K562 (cell line): ENCODE data around the gene PCSK6. TPM values are rescaled to one million over a fixed set of nuclear protein-coding genes. Genes with fewer than 3 reads are reported as not detected.

ENCODE experiments used
- CBFB ChIP-seq: sonication (generic); formaldehyde crosslinking; IDR thresholded peaks from 2 replicates; pipeline ENCODE4 v1.4.0; 2020; ENCODE audit warnings: mild to moderate bottlenecking, missing genetic modification reagents
- CUX1 ChIP-seq: fragments of 200-800 bp; sonication (Bioruptor generic); IDR thresholded peaks from 2 replicates; pipeline ENCODE4 v1.6.1; 2016; ENCODE audit warnings: missing genetic modification characterization, missing compliant biosample characterization
- EP400 ChIP-seq: fragments of 450-650 bp; IDR thresholded peaks from 2 replicates; pipeline ENCODE4 v1.6.1; 2017; ENCODE audit warnings: antibody characterized with exemption, mild to moderate bottlenecking, moderate library complexity
- FOXK1 ChIP-seq: sonication (generic); formaldehyde crosslinking; IDR thresholded peaks from 2 replicates; pipeline ENCODE4 v1.8.0; 2022; ENCODE audit warnings: missing genetic modification reagents, mild to moderate bottlenecking, borderline replicate concordance
- GTF2E2 ChIP-seq: fragments of 200-800 bp; sonication (Bioruptor generic); IDR thresholded peaks from 2 replicates; pipeline ENCODE4 v1.6.1; 2016; ENCODE audit warnings: missing genetic modification characterization, missing compliant biosample characterization
- ID3 ChIP-seq, 2 experiments: fragments of 250-450 bp in 1 of 2; fragments of 450-650 bp in 1 of 2; sonication (Bioruptor Pico) in 1 of 2; IDR thresholded peaks; 2 replicates each; pipeline versions ENCODE4 v1.6.1 to v1.8.0; 2016 to 2021; ENCODE audit warnings: mild to moderate bottlenecking in 2 of 2, moderate library complexity in 2 of 2, missing compliant biosample characterization in 1 of 2, missing genetic modification characterization in 1 of 2
- MEF2A ChIP-seq: IDR thresholded peaks from 2 replicates; pipeline ENCODE4 v1.6.1; 2011; ENCODE audit warnings: low read depth, mild to moderate bottlenecking, low read length, moderate library complexity; ENCODE audit not compliant: control insufficient read depth
- NELFE ChIP-seq: IDR thresholded peaks from 2 replicates; pipeline ENCODE4 v1.6.1; 2011; ENCODE audit warnings: mild to moderate bottlenecking; ENCODE audit not compliant: insufficient read depth, insufficient read length
- NEUROD1 ChIP-seq: fragments of 150-350 bp; IDR thresholded peaks from 2 replicates; pipeline ENCODE4 v1.6.1; 2014; ENCODE audit warnings: borderline replicate concordance, low read length, low read depth; ENCODE audit not compliant: partially characterized antibody
- NKRF ChIP-seq: fragments of 450-650 bp; IDR thresholded peaks from 2 replicates; pipeline ENCODE4 v1.6.1; 2016; ENCODE audit warnings: borderline replicate concordance
- NR2C2 ChIP-seq, 2 experiments: fragments of 200-800 bp in 1 of 2; sonication (Bioruptor generic) in 1 of 2; sonication (generic) in 1 of 2; formaldehyde crosslinking in 1 of 2; IDR thresholded peaks; 2 replicates each; pipeline versions ENCODE4 v1.6.1 to v1.8.0; 2016 to 2022; ENCODE audit warnings: mild to moderate bottlenecking in 1 of 2, missing compliant biosample characterization in 1 of 2, missing genetic modification characterization in 1 of 2, missing genetic modification reagents in 1 of 2
- OTX1 ChIP-seq: fragments of 450-650 bp; formaldehyde crosslinking; IDR thresholded peaks from 2 replicates; pipeline ENCODE4 v1.4.0; 2022; ENCODE audit warnings: mild to moderate bottlenecking
- PKNOX1 ChIP-seq: fragments of 450-650 bp; IDR thresholded peaks from 2 replicates; pipeline ENCODE4 v1.6.1; 2016
- SMARCE1 ChIP-seq: fragments of 450-650 bp; IDR thresholded peaks from 2 replicates; pipeline ENCODE4 v1.7.1; 2016; ENCODE audit warnings: mild to moderate bottlenecking
- TAF15 ChIP-seq: fragments of 200-400 bp; formaldehyde crosslinking; IDR thresholded peaks from 2 replicates; pipeline ENCODE4 v1.6.1; 2017; ENCODE audit warnings: mild to moderate bottlenecking, low read depth, low read length, moderate library complexity
- ZBTB1 ChIP-seq: sonication (generic); formaldehyde crosslinking; IDR thresholded peaks from 2 replicates; pipeline ENCODE4 v1.8.1; 2023; ENCODE audit warnings: missing genetic modification reagents, low read depth, mild to moderate bottlenecking, borderline replicate concordance
- ZFP1 ChIP-seq: fragments of 450-650 bp; formaldehyde crosslinking; IDR thresholded peaks from 2 replicates; pipeline ENCODE4 v1.4.0; 2020; ENCODE audit warnings: mild to moderate bottlenecking, mixed read lengths
- ZNF347 ChIP-seq: fragments of 450-650 bp; formaldehyde crosslinking; IDR thresholded peaks from 2 replicates; pipeline ENCODE4 v1.4.0; 2020; ENCODE audit warnings: low read depth, mild to moderate bottlenecking, moderate library complexity
- ZNF41 ChIP-seq: fragments of 250-450 bp; sonication (Bioruptor Pico); conservative IDR thresholded peaks from 2 replicates; pipeline ENCODE4 v1.4.0; 2020; ENCODE audit warnings: mild to moderate bottlenecking
- polyA plus RNA-seq, 8 experiments: library from polyadenylated mRNA; depleted of rRNA in 4 of 8; stranded (reverse) in 5 of 8; unstranded in 3 of 8; fragments of >200 nt; fragmentation: Nextera tagmentation in 2 of 8; fragmentation: Illumina TruSeq in 1 of 8; extraction: Ambion mirVana in 2 of 8; extraction: Trizol in 1 of 8; gene quantifications; 2 replicates each; pipeline versions ENCODE4 v1.2.1 to v1.2.3, GENCODE V29; 2011 to 2014; ENCODE audit warnings: inconsistent platforms in 1 of 8, missing spikeins in 1 of 8
- total RNA-seq, 7 experiments: library from RNA; depleted of rRNA in 6 of 7; stranded (reverse); fragments of >200 nt in 6 of 7; fragmentation: Illumina TruSeq in 2 of 7; extraction: Trizol in 2 of 7; gene quantifications; 2 replicates each; pipeline versions ENCODE4 v1.2.1 to v1.2.3, GENCODE V29; 2011 to 2021; ENCODE audit warnings: low replicate concordance in 1 of 7

Gene PCSK6
- total and polyA plus RNA-seq, 9 of the 15 experiments (the other 6 are each of a cell fraction or from before 2014, with no cell fraction given) = 2.2 to 32.6 (median 14.5) TPM

GRCh38 chr15:101295607-101296161, 193.8 kb downstream of the PCSK6 start (continued):
- TF ChIP-seq NR2C2 (CRISPR knock-in tag; IDR thresholded peaks at IDR 0.05) (no peak), NR2C2 (tag; IDR thresholded peaks at IDR 0.05) (peak; percentile 33), ZNF41 (CRISPR knock-in tag) (no peak), PKNOX1 (peak; percentile 57), OTX1 (no peak), ZBTB1 (CRISPR knock-in tag) (peak; percentile 82; the same call in 1 of the 2 replicates), TAF15 (no peak), CBFB (CRISPR knock-in tag) (peak; percentile 68; the same call in 1 of the 2 replicates), NELFE (no peak), ID3 (CRISPR knock-in tag; IDR thresholded peaks at IDR 0.05) (no peak), ID3 (tag; IDR thresholded peaks at IDR 0.05) (peak; percentile 91; the same call in 1 of the 2 replicates), ZFP1 (CRISPR knock-in tag) (no peak), NKRF (no peak), MEF2A (peak; percentile 80; the same call in 1 of the 2 replicates), GTF2E2 (peak; percentile 5; the same call in 1 of the 2 replicates), FOXK1 (CRISPR knock-in tag) (no peak), ZNF347 (CRISPR knock-in tag) (no peak), CUX1 (CRISPR knock-in tag) (no peak), EP400 (no peak), NEUROD1 (no peak), SMARCE1 (0 out of 2 replicates have a peak, but pooled peaks have one; percentile 8)
